Measurements from ENCODE around the gene NUDT7. TPM values are rescaled to one million over a fixed set of nuclear protein-coding genes. Genes with fewer than 3 reads are reported as not detected.

The NUDT7 gene
- total and polyA plus RNA-seq, 2 donors (not counting 3 experiments of a cell fraction or from before 2014, with no cell fraction given) = 6.2 to 6.5 TPM

DNA sequence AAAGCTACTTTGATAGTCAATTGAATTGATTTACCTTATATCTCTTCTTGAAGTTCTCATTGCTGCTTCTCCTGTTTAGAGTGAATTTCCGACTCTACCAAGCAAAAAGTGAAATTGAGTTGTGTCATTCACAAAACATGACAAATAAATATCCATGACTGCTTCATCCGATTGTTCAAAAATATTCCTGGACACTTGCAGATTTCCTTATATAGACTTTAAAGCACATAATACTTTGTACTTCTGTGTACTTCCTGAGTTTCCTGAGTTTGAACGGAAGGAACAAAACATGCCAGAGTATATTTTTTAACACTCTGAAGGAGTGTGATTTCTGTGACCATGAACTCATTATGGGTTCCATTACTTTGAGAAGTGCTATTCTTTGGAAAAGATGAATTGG lies 45.5 kb downstream of the NUDT7 start:
- ChIA-PET CTCF (interaction anchor here (1.1 to 1.4 kb wide), 2 partner anchors 14 to 16 kb away, joined by 3 read pairs; no protein-coding TSS in a partner anchor), POLR2A (no interaction called here)
- Histone ChIP-seq H3K79me2 (ENCODE audit: control insufficient read depth, insufficient read depth, low read length) (no peaks in the 10 kb centered on the region), H3K4me1 (ENCODE audit: control insufficient read depth, extremely low read depth, insufficient read depth, low read length) (peaks cover 8% of the 10 kb centered on the region), H3K9me3 (replicated peaks; ENCODE audit: control insufficient read depth, insufficient read depth, low read length) (no peaks in the 10 kb centered on the region), H3K36me3 (ENCODE audit: control insufficient read depth in 2 of 2, extremely low read depth in 1 of 2, insufficient read depth in 2 of 2, low read length in 2 of 2) (no peaks in the 10 kb centered on the region), H2AFZ (ENCODE audit: low read depth, low read length) (peak overlapping the region; percentile 15), H3K27ac (ENCODE audit: insufficient read depth, low read depth, low read length) (no peak overlapping the region), H3K4me2 (ENCODE audit: insufficient read depth, low read length) (peak overlapping the region; percentile 60), H4K20me1 (replicated peaks; ENCODE audit: control insufficient read depth, extremely low read depth, insufficient read depth, low read length) (no peaks in the 10 kb centered on the region), H3K9me1 (replicated peaks; ENCODE audit: control insufficient read depth, extremely low read depth, insufficient read depth, low read length) (no peaks in the 10 kb centered on the region), H3K4me3 (replicated peaks in 1 of 3; ENCODE audit: insufficient read depth in 1 of 3, low read depth in 1 of 3, low read length in 3 of 3) (no peak overlapping the region), H3K9ac (replicated peaks; ENCODE audit: extremely low read depth, insufficient read depth, low read length) (no peak overlapping the region), H3K27me3 (ENCODE audit: control insufficient read depth in 2 of 2, insufficient read depth in 2 of 2, low read length in 2 of 2) (no peaks in the 10 kb centered on the region)
- no peak for TF ChIP-seq POLR2A (IDR thresholded peaks at IDR 0.05; ENCODE audit: low read depth, low read length)
- TF ChIP-seq, protein P1, sequence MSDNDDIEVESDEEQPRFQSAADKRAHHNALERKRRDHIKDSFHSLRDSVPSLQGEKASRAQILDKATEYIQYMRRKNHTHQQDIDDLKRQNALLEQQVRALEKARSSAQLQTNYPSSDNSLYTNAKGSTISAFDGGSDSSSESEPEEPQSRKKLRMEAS (IDR thresholded peaks at IDR 0.05; ENCODE audit: insufficient read depth, insufficient read length) = no peak
- TF ChIP-seq JUN (IDR thresholded peaks at IDR 0.05; ENCODE audit: borderline replicate concordance, insufficient read depth, insufficient read length, low read depth) = no peak
- TF ChIP-seq POLR2AphosphoS5 (IDR thresholded peaks at IDR 0.05; ENCODE audit: insufficient read depth, low read depth, low read length) = no peak
- TF ChIP-seq GATA2 (IDR thresholded peaks at IDR 0.05; ENCODE audit: insufficient read depth, insufficient read length, low read depth, low read length) = no peak
- intact Hi-C loops (cut with micrococcal nuclease) = loop anchor here (2.0 kb wide), 1 partner anchor 45 kb away; the partner anchor contains the start of gene NUDT7
- dilution Hi-C loops (cut with MboI; ENCODE audit: extremely low pct_ligation_motif_present, low sequenced_read_pairs) = no loop called here
- no peak for FAIRE-seq
- DNase-seq (ENCODE audit: low read depth, low spot score) = peak; percentile 19
- BruUV-seq (replicated peaks) = no TSS peak

DNA sequence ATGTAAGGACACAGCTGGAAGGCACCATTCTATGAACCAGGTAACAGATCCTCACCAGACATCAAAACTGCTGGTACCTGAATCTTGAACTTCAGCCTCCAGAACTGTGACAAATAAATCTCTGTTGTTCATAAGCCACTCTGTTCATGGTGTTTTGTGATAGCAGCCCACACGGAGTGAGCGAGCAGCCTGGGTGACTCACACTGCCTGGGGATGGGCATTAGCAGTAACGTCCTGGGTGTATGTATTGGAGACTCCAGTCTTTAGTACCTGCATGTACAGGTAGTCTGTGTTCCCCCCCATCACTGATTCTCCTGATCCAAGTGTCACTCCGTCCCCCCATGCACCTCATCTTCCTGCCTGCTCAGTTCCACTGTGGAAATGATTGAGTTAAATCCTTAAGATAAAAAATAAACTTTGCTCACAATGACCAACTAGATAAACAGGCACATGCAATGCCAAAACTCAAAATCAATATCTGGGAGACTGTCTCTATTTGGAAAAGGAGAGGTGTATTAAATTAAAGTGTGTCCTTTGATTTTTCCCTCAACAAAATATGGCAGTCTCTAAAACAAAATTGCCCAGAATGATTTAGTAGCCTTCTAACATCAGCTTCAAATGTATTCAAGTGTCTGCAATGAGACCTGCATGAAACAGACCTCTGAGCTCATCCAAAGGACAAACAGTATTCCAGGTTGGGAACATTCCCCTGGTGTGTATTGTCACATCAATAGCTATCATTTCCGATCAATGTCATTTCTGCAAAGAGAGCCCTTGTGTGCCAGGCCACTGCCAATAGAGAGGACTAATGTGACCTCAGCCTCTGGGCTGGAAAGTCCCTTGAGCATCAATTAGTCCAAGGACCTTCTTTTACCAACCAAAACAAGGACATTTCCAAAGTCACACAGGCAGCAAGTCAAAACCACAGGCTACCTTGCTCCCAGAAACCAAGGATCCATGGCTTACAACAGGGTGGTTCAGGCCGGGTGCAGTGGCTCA lies 53.9 kb downstream of the NUDT7 start:
- H3K36me3 ChIP-seq (ENCODE audit: control insufficient read depth in 2 of 2, extremely low read depth in 1 of 2, insufficient read depth in 2 of 2, low read length in 2 of 2) = no peaks in the 10 kb centered on the region
- peaks cover 3% of the 10 kb centered on the region for H3K4me1 ChIP-seq (ENCODE audit: control insufficient read depth, extremely low read depth, insufficient read depth, low read length)
- H3K4me3 ChIP-seq (replicated peaks in 1 of 3; ENCODE audit: insufficient read depth in 1 of 3, low read depth in 1 of 3, low read length in 3 of 3) = no peak overlapping the region
- no peaks in the 10 kb centered on the region for H3K27me3 ChIP-seq (ENCODE audit: control insufficient read depth in 2 of 2, insufficient read depth in 2 of 2, low read length in 2 of 2)
- ChIA-PET CTCF (no interaction called here), POLR2A (no interaction called here)
- H3K9me1 ChIP-seq (replicated peaks; ENCODE audit: control insufficient read depth, extremely low read depth, insufficient read depth, low read length) = no peaks in the 10 kb centered on the region
- H3K4me2 ChIP-seq (ENCODE audit: insufficient read depth, low read length) = no peak overlapping the region
- intact Hi-C loops (cut with micrococcal nuclease) (no loop called here), dilution Hi-C loops (cut with MboI; ENCODE audit: extremely low pct_ligation_motif_present, low sequenced_read_pairs) (no loop called here)
- no peak overlapping the region for H2AFZ ChIP-seq (ENCODE audit: low read depth, low read length)
- no peaks in the 10 kb centered on the region for H4K20me1 ChIP-seq (replicated peaks; ENCODE audit: control insufficient read depth, extremely low read depth, insufficient read depth, low read length)
- H3K79me2 ChIP-seq (ENCODE audit: control insufficient read depth, insufficient read depth, low read length) = no peaks in the 10 kb centered on the region
- no TSS peak for BruUV-seq (replicated peaks)
- no peak overlapping the region for H3K27ac ChIP-seq (ENCODE audit: insufficient read depth, low read depth, low read length)
- no peaks in the 10 kb centered on the region for H3K9me3 ChIP-seq (replicated peaks; ENCODE audit: control insufficient read depth, insufficient read depth, low read length)
- no peak for FAIRE-seq
- no peak for DNase-seq (ENCODE audit: low read depth, low spot score)
- TF ChIP-seq FOS (IDR thresholded peaks at IDR 0.05; ENCODE audit: borderline replicate concordance, insufficient read depth, low read length) (no peak), EZH2 (IDR thresholded peaks at IDR 0.05; ENCODE audit: borderline replicate concordance, low read depth, low read length, severe bottlenecking) (no peak), POLR2AphosphoS5 (IDR thresholded peaks at IDR 0.05; ENCODE audit: insufficient read depth, low read depth, low read length) (no peak), MYC (IDR thresholded peaks at IDR 0.05; ENCODE audit: low read depth, low read length) (no peak), JUN (IDR thresholded peaks at IDR 0.05; ENCODE audit: borderline replicate concordance, insufficient read depth, insufficient read length, low read depth) (no peak), POLR2A (IDR thresholded peaks at IDR 0.05; ENCODE audit: low read depth, low read length) (no peak), GATA2 (IDR thresholded peaks at IDR 0.05; ENCODE audit: insufficient read depth, insufficient read length, low read depth, low read length) (no peak)
- TF ChIP-seq, protein P2, sequence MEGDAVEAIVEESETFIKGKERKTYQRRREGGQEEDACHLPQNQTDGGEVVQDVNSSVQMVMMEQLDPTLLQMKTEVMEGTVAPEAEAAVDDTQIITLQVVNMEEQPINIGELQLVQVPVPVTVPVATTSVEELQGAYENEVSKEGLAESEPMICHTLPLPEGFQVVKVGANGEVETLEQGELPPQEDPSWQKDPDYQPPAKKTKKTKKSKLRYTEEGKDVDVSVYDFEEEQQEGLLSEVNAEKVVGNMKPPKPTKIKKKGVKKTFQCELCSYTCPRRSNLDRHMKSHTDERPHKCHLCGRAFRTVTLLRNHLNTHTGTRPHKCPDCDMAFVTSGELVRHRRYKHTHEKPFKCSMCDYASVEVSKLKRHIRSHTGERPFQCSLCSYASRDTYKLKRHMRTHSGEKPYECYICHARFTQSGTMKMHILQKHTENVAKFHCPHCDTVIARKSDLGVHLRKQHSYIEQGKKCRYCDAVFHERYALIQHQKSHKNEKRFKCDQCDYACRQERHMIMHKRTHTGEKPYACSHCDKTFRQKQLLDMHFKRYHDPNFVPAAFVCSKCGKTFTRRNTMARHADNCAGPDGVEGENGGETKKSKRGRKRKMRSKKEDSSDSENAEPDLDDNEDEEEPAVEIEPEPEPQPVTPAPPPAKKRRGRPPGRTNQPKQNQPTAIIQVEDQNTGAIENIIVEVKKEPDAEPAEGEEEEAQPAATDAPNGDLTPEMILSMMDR (IDR thresholded peaks at IDR 0.05; ENCODE audit: extremely low read depth in 1 of 2, insufficient read depth in 1 of 2, low read depth in 1 of 2, low read length in 2 of 2) = no peak
- TF ChIP-seq, protein P1 (IDR thresholded peaks at IDR 0.05; ENCODE audit: insufficient read depth, insufficient read length) = no peak
- no peak overlapping the region for H3K9ac ChIP-seq (replicated peaks; ENCODE audit: extremely low read depth, insufficient read depth, low read length)

All from endothelial cell of umbilical vein (primary cell).